Measurements from ENCODE around the gene RTEL1.
"Not testable (repeated sequence)": the region's sequence is repeated elsewhere in the genome, so short reads cannot be mapped to it uniquely, and the experiment has no call there.

Gene RTEL1

DNA sequence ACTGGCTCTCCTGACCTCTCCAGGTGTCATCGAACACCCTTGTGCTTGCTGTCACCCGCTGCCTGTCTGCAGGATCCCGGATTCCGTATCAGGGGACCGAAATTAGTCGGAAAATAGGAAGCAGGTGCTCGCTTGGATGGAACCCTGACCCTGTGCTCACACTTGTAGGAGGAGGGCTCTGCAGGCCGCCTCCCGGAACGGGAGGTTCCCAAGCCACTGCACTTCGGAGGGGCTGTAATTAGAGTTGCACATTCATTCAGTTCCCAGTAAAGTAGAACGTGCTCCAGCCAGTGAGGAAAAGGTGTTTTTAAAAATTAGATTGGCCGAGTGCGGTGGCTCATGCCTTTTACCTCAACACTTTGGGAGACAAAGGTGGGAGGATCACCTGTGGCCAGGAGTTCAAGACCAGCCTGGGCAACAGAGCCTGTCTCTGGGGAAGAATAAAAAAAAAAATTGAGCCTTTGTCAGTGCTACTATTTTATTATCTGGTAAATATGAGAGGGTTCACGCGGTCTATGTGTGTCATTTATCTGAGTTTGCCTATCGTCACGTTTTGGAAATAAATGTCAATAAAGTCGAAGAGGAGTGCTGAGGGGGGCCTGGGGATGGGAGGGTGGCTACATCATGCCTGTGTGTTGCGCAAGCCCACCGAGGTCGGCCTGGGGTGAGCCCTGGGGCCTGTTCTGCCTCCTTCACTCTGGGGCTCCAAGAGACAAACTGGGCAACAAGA lies 29.7 kb upstream of the RTEL1 start:
- DNase-seq: peak; percentile 64

DNA sequence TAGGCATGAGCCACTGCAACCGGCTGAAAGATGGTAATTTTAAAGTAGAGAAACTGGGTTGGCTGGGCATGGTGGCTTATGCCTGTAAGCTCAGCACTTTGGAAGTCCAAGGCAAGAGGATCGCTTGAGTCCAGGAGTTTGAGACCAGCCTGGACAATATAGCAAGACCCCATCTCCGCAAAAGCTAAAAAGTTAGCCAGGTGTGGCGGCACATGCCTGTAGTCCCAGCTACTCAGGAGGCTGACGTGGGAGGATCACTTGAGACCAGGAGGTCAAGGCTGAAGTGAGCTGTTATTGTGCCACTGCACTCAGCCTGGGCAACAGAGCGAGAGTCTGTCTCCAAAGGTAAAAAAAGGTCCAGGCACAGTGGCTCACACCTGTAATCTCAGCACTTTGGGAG lies 27.2 kb upstream of the RTEL1 start:
- not testable (repeated sequence) for DNase-seq

- DNase-seq: not testable (repeated sequence)
These were observed 26.7 kb upstream of the RTEL1 start for GRCh38 chr20:63631426-63631825.

DNA sequence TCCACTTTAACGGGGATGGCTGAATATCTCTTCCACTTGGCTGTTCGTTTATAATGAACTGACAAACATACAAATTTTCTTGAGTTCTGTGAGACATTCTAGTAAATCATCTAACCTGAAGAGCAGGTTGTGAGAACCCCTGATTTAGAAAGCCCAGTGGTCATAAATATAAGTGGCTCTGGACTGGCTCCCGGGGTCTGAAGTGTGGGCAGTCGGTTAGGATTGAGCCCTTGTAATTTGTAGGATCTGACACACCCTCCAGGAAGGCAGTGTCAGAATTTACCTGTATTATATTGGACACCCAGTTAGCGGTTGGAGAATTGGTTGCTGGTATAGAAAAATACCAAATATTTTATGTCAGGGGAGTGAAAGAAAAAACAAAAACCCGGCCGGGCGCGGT lies 24.4 kb upstream of the RTEL1 start:
- DNase-seq: no peak

DNA sequence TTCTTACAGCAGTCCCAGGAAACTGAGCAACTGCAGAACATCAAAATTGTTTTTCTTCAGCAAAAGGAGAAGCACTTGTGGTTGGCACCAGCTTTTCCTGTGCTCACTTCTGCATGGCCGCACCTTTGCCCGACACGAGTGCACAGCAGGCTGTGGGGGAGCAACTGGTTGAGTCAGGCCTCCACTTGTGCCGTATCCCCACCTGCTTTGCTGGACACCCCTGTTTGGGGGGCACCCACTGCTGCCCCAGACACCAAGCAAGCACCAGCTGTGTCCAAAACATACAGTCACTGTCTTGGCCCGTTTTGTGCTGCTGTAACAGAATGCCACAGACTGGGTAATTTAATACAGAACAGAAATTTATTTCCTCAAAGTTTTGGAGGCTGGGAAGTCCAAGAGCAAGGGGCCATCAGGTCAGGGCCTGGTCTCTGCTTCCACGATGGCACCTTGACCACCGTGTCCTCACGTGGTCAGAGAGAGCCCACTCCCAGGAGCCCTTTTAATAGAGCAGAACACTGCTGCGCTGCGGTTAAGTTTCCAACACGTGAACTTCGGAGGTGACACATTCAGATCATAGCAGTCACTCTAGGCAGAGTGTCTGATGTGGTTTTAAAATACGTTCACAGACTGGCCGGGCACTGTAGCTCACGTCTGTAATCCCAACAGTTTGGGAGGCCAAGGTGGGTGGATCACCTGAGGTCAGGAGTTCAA lies 22.5 kb upstream of the RTEL1 start:
- peak; percentile 84 for DNase-seq

- DNase-seq: no peak
These were observed 21.1 kb upstream of the RTEL1 start for GRCh38 chr20:63636752-63637628.

DNA sequence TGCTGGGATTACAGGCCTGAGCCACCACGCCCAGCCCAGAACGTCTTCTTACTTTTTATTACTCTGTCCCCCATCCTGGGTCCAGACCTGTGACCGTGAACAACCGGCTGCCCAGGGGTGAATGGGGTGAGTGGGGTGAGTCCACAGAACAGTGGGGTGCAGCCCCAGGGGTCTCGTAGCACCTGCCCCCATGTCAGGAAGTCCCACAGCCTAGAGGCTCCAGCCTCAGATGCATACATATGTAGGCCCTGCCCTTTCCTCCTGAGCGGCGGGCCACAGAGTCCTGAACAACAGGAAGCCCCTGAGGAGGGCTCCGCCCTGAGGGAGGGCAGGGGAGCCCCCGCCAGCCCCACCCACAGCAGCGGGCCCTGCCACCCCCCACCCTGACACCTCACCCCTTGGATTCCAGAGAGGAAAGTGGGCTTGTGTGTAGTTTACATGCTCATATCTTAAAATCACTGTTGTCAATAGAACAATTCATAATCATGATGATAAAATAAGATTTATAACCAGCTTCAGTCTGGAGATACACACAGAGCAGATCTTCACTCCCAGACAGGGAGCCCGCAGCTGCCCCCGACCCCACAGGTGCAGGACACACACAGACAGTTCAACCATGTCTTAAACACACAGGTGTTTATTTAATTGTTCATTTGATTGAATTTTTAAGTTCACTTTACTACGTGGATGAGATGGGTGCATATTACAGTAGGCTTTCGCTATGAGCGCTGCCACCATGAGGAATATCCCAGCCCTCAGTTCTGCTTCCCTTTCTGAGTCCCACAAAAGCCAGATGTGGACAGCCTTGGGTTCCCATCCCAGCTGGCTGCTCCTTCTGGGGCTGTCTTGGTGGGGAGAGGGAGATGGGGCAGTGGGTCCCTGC lies 18.8 kb upstream of the RTEL1 start:
- DNase-seq: peak; percentile 80

DNA sequence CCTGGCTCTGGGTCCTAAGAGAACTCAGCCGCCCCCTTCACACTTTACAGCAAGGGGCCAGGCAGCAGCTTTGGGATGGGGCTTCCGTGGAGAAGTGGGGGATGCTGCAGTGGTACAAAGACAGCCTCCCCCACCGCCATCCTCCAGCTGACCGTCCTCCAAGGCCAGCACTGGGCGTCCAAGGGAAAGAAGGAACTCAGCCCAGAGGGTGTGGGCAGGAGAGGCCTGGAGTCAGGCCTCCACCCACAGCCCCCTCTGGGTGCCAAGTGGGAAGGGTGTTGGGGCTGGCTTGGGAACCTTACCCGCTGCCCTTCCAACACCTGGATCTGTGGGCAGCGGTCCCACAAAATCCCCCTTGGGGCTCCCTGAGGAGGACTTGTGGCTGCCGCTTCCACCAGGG lies 18.0 kb upstream of the RTEL1 start:
- no peak for DNase-seq

DNA sequence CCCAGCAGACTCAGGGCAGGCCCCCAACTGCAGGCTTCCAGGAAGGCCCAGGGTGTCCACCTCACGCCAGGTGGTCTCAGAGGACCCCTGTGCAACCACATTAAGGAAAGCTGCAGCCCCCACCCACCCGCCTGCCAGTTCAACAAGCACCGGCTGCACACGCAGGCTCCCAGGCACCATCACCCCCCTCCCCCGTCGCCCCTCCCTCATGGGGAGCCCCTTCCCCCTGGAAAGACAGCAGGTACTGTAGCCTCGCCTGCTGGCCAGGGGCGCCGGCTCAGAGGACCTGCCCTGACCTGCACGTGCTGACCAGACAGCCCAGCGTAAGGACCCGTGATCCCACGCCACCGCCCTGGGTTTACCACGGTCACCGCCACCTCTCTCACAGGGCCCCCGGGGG lies 17.4 kb upstream of the RTEL1 start:
- DNase-seq: peak; percentile 12

- DNase-seq: peak; percentile 63
These were observed 16.8 kb upstream of the RTEL1 start for GRCh38 chr20:63641146-63641791.

DNA sequence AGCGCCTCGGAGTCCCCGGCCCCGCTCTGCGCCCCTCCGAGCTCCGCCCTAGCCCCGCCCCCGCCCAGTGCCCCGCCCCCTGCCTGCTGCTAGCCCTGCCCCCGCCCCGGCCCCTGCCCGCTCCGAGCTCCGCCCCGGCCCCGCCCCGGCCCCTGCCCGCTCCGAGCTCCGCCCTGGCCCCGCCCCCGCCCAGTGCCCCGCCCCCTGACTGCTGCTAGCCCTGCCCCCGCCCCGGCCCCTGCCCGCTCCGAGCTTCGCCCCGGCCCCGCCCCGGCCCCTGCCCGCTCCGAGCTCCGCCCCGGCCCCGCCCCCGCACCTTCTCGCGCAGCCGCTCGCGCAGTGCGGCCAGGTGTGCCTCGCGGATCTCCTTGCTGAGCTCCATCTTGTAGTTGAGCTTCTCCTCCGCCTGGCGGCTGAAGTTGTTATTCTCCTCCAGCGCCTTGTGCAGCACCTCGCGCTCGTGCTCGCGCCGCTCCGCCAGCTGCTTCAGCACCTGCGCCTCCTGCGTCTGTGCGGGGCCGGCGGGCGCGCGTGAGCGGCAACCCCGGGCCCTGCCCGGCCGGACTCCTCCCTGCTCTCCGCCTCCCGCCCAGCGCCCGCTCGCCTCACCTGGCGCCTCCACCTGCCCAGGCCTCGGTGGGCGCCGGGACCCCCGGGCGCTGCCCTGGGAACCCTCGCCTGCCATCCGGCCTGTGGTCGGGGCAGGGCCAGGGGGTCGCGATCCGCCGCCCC lies 16.2 kb upstream of the RTEL1 start:
- DNase-seq: peak; percentile 97

DNA sequence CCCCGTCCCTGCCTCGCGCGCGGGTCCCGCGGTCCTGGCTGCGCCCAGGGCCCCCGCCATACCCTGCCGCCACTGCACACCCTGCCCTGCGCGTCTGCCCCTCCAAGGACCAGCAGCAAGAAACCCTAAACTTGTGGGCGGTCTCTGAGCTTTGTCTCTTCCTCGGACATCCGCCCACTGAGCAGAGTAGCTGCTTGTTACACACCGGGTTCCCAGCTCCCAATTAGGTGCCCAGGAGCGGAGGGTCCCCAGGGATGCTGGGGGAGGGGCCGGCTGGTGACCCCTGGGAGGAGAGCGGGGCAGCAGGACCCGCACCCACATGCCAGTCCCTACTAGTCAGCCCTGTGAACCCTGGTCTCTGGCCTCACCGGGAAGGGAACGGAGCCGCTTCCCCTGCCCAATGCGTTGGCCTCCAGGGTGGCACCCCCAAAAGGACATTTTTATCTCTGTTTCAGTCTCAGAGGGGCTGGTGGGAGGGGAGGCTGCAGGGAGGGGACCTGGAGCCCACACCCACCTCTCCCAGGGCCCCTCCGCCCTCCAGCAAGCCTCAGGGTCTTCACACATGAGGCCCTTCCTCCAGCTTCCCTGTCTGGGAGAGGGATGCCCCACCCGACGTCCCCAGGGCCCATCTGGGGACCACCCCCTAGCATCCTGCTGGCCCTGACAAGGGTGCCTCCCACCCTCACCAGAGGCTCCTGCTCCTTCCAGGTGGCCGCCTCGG lies 15.4 kb upstream of the RTEL1 start:
- DNase-seq: no peak

- no peak for DNase-seq
These were observed 14.6 kb upstream of the RTEL1 start for GRCh38 chr20:63643499-63643898.

GRCh38 chr20:63643946-63644345 lies 14.2 kb upstream of the RTEL1 start:
- DNase-seq: no peak

GRCh38 chr20:63645218-63645617 lies 12.9 kb upstream of the RTEL1 start:
- no peak for DNase-seq

DNA sequence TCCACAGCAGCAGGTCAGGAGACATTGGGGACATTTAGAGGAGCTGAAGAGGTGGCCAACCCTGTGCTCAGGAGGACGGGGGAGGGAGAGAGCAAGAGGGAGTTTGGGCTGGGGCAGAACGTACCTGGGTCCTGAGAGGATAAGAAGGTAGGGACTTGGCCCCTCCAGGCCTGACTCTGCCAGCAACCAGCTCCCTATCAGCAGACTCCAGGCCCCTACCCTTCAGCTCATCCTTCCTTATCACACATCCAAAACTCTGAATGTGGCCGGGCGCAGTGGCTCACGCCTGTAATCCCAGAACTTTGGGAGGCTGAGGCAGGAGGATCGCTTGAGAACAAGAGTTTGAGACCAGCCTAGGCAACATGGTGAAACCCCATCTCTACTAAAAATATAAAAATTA lies 9.9 kb upstream of the RTEL1 start:
- DNase-seq: no peak

DNA sequence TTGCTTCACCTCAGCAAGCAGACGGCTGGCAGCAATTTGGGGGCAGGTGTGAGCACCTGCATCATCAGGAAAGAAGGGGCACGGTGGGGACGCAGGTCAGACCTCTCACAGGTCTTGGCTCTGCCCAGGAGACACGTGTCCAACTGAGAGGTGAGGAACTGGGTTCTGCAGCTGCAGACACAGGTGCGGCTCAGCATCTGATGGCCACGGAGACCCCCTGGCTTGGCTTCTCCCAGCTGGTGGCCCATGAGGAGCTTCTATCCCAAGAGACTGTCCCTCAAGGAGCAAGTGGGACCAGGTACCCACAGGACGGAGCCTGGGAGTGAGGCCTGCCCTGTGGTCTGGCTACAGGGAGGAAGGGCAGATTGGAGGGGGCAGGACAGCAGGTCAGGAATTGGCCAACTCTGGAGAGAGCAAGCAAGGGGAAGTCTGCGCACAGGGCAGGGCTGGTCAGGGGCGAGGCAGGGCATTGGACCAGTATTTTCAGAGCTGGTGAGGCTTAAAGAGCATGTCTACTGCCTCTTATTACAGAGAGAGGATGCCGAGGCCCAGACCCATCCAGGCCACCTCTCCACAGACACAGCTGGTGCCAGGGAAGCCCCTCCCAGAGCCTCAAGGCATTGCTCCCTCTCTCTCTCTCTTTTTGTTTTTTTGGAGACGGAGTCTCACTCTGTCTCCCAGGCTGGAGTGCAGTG lies 9.1 kb upstream of the RTEL1 start:
- no peak for DNase-seq

DNA sequence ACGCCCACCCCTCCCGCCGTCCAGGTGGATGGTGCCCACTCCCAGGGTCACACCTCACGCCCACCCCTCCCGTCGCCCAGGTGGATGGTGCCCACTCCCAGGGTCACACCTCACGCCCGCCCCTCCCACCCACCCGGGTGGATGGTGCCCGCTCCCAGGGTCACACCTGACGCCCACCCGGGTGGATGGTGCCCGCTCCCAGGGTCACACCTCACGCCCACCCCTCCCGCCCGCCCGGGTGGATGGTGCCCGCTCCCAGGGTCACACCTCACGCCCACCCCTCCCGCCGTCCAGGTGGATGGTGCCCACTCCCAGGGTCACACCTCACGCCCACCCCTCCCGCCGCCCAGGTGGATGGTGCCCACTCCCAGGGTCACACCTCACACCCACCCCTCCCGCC lies 7.6 kb upstream of the RTEL1 start:
- not testable (repeated sequence) for DNase-seq

DNA sequence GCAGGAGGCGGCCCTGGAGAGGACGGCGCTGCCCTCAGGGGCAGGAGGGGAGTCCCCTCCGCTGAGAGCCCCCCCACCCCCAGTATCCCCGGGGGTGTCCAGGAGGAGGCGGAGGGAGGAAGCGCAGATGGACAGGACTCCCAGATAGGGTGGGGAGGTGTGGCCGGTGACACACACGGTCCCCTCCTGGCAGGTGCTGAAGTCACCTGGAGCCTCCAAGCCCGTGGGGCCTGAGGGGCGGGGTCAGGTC lies 6.2 kb upstream of the RTEL1 start:
- DNase-seq: peak; percentile 52
